ENCODE data around the gene DOCK4.

Gene DOCK4

DNA sequence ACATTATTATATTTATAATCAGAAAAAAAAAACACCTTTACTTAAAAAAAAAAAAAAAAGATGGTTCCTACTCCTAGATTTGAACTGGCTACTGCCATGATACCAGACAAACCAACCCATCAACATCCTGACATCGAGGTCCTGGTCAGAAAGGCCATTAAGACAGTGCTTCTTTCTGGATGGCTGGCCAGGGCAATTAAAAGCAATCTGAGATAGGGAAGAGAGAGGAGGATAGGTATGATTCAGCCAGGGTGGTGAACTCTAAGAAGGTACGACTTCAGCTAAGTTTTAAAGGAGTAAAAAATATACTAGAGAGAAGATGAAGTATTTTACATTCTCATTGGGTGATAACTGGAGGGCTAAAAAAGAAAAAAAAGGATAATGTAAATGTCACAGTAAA lies 139.0 kb downstream of the DOCK4 start:
- no peak for DNase-seq (ENCODE audit: low read depth)
- H3K4me3 ChIP-seq (ENCODE audit: low read depth, low read length), result no peak overlapping the region
- TF ChIP-seq, protein P1, sequence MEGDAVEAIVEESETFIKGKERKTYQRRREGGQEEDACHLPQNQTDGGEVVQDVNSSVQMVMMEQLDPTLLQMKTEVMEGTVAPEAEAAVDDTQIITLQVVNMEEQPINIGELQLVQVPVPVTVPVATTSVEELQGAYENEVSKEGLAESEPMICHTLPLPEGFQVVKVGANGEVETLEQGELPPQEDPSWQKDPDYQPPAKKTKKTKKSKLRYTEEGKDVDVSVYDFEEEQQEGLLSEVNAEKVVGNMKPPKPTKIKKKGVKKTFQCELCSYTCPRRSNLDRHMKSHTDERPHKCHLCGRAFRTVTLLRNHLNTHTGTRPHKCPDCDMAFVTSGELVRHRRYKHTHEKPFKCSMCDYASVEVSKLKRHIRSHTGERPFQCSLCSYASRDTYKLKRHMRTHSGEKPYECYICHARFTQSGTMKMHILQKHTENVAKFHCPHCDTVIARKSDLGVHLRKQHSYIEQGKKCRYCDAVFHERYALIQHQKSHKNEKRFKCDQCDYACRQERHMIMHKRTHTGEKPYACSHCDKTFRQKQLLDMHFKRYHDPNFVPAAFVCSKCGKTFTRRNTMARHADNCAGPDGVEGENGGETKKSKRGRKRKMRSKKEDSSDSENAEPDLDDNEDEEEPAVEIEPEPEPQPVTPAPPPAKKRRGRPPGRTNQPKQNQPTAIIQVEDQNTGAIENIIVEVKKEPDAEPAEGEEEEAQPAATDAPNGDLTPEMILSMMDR (IDR thresholded peaks at IDR 0.05; ENCODE audit: low read depth, low read length, missing control alignments), result no peak

DNA sequence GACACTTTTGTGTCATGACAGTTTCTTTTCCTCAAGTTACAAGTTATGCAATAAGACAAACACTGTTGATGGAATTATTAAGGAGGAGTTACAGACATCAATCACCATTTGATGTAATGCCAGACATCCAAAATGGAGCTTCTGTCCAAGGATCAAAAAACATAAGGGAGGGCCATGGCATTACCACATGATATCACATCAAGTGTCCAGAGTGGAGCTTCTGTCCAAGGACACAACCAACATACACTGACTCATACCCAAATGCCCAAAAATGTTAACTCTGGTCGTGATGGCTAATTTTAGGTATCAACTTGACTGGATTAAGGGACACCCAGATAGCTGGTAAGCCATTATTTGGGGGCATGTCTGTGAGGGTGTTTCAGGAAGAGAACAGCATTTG lies 140.4 kb downstream of the DOCK4 start:
- TF ChIP-seq, protein P1 (IDR thresholded peaks at IDR 0.05; ENCODE audit: low read depth, low read length, missing control alignments), result no peak
- DNase-seq (ENCODE audit: low read depth), result no peak
- H3K4me3 ChIP-seq (ENCODE audit: low read depth, low read length), result no peak overlapping the region

DNA sequence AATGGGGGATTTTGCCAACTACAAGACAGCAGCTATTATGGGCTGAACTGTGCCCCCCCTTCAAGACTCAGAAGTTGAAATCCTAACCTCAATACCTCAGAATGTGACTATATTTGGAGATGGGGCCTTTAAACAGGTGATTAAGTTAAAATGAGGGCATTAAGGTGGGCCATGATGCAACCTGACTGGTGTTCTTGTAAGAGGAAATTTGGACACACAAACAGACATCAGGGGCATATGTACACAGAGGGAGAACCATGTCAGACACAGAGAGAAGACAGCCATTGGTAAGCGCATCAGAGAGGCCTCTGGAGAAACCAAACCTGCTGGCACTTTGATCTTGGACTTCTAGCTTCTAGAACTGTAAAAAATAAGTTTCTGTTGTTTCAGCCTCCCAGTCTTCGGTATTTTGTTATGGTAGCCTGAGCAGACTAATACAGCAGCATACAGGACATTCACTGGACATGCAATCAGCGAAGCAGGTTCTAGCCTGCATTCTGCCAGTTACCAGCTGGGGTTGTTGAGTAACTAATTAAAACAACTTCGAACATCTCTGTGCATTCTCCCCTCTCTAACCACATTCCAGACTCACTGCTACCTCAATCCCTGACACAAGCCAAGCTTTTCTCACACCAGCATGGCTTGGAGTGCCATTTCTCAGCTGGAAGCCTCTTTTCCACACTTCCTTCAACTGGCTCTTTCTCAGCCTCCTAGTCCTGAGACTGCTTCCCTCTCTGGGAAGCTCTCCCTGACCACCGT lies 141.4 kb downstream of the DOCK4 start:
- TF ChIP-seq, protein P1 (IDR thresholded peaks at IDR 0.05; ENCODE audit: low read depth, low read length, missing control alignments), result no peak
- no peak for DNase-seq (ENCODE audit: low read depth)
- H3K4me3 ChIP-seq (ENCODE audit: low read depth, low read length), result no peak overlapping the region

DNA sequence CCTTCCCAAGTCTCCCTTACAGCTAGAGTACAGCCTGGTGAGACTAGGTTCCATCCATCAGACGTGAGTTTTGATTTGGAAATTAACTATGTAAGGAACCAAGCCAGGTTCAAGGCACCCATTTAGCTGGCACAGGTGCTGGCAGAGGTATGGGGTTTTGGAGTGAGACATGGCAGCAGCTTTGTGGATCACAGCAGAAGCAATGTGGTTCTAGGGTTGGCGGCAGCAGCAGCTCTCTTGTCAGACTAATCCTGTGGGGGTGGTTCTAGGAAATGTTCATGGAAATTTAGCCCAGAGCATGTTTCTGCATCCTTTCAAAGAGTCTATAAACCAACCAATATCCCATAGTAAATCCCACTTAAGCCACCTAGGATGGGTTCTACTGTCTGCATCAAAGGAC lies 142.2 kb downstream of the DOCK4 start:
- no peak overlapping the region for H3K4me3 ChIP-seq (ENCODE audit: low read depth, low read length)
- DNase-seq (ENCODE audit: low read depth), result no peak
- TF ChIP-seq, protein P1 (IDR thresholded peaks at IDR 0.05; ENCODE audit: low read depth, low read length, missing control alignments), result no peak

DNA sequence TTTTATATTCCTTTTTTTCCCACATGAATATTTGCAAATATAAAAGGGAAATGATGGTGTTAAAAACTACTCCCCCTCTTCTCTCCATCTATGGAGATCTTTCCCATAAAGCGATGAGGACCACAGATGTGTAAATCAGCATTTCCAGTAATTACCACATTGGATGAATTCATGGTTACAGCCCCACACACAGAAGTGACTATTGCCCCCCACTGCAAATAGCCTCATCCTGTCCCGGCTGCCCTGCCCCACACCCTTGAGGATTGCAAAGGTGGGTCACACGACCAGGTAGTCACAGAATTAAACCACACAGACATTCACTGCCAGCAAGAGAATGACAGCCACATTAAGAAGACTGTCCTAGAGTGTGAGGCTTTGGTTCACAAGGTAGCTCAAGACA lies 145.1 kb downstream of the DOCK4 start:
- TF ChIP-seq, protein P1 (IDR thresholded peaks at IDR 0.05; ENCODE audit: low read depth, low read length, missing control alignments), result no peak
- H3K4me3 ChIP-seq (ENCODE audit: low read depth, low read length), result no peak overlapping the region
- no peak for DNase-seq (ENCODE audit: low read depth)

DNA sequence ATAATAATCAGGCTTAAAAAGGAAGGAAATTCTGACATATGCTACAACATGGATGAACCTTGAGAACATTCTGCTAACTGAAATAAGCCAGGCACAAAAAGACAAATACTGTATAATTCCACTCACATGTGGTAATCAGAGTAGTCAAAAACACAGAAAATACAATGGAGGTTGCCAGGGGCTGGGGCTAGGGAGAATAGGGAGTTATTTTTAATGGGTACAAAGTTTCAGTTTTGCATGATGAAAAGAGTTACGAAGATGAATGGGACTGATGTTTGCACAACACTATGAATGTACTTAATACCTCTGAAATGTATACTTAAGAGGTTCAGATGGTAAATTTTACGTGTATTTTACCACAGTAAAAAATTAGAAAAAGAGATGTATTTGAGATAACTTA lies 145.6 kb downstream of the DOCK4 start:
- no peak overlapping the region for H3K4me3 ChIP-seq (ENCODE audit: low read depth, low read length)
- DNase-seq (ENCODE audit: low read depth), result no peak
- TF ChIP-seq, protein P1 (IDR thresholded peaks at IDR 0.05; ENCODE audit: low read depth, low read length, missing control alignments), result no peak

DNA sequence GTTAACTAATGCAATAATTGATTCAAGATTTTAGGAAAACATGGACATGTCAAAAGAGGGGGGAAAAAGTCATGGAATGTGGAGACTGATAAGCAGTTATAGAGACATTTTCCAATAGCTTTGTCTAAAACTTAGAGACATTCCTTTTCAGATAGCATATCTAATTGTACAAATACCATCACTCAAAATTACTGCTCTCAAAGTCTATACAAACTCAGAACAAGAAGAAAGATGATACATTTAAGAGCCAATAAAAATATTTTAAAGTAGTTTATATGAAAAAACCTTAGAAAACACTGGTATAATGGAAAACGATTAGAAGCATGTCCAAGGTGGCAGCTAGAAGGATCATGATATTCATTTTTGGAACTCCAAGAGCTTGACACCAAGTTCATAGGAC lies 146.5 kb downstream of the DOCK4 start:
- H3K4me3 ChIP-seq (ENCODE audit: low read depth, low read length), result no peak overlapping the region
- TF ChIP-seq, protein P1 (IDR thresholded peaks at IDR 0.05; ENCODE audit: low read depth, low read length, missing control alignments), result no peak
- no peak for DNase-seq (ENCODE audit: low read depth)
